MV-4-11 (cell line): Measurements from ENCODE around the gene SPATC1L.
"Not testable (repeated sequence)": the region's sequence is repeated elsewhere in the genome, so short reads cannot be mapped to it uniquely, and the experiment has no call there.

Source experiments
- DNase-seq: peaks from one replicate; lab custom pipeline; 2025; lab: John Stamatoyannopoulos, UW

The SPATC1L gene

DNA sequence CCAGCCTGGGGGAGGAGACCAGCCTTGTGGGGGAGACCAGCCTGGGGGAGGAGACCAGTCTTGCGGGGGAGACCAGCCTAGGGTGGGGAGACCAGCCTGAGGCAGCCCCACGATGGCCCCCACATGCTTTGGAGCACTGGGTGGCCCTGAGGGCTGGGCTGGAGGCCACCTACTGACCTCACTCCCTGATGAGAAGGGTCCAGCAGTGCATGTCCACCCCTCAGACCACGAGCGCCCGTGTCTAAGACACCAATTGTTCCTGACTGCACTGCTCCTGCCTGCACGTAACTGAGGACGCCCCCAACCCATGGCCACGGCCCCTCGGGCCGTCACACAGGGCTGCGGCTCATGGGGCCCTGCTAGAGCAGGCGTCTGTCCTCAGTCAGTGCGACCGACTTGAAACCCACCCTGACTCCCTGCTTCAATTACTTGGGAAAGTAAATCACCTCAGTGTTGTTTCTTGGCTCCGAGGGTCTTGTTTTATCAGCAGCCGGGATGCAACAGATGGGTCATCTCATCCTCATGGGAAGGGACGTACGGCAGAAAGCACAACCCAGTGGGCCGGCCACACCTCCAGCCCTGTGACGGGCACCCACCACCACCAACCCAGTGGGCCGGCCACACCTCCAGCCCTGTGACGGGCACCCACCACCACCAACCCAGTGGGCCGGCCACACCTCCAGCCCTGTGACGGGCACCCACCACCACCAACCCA, at the start of gene SPATC1L:
TSS of gene SPATC1L (minus strand) at position 550 of the 715 bp plus-strand sequence. CDS start 1,643 bp downstream, outside the sequence.
- DNase-seq = no peak

- no peak for DNase-seq
These were observed 45.6 kb upstream of the SPATC1L start for GRCh38 chr21:46229923-46230260.

DNA sequence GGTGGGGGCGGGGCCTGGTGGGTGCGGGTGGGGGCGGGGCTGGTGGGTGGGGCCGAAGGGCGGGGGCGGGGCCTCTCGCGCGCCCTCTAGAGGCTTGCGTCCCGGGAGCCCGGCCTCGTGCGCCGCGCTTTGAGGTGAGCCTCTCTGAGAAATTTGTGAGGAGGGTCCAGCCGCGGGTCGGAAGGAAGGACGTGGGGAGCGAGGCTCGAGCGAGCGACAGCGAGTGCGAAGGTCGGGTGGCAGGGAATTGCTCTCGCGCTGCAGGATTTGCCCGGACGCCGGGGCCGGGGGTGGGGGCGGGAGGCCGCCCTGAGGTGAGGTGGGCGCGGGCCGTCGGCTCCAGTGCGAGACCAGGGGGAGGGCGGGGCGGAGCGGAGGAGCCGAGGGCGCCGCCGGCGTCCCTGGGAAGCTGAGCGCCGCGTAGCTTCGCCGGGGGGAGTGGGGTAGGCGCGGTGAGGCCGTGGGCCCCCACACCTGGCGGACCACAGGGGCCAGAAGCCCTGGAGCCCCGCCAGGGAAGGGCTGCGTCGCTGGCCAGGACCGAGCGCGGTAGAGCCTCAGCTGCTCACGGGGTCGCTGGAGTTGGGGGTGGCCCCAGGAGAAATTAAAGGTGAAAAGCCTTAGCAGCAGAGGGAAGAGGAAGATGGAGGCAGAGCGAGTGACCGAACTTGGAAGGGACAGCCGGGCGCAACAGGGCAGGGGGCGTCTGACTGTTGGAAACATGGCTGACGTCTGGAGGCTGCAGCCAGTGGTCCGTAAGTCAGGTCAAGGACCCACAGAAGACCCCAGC, 45.1 kb upstream of the SPATC1L start:
- no peak for DNase-seq

GRCh38 chr21:46228345-46229051, 44.2 kb upstream of the SPATC1L start, which contains the start of gene LSS:
LSS (minus strand) TSS chr21:46228774; CDS start chr21:46228745, 29 bp downstream.
- DNase-seq = peak; percentile 95

DNA sequence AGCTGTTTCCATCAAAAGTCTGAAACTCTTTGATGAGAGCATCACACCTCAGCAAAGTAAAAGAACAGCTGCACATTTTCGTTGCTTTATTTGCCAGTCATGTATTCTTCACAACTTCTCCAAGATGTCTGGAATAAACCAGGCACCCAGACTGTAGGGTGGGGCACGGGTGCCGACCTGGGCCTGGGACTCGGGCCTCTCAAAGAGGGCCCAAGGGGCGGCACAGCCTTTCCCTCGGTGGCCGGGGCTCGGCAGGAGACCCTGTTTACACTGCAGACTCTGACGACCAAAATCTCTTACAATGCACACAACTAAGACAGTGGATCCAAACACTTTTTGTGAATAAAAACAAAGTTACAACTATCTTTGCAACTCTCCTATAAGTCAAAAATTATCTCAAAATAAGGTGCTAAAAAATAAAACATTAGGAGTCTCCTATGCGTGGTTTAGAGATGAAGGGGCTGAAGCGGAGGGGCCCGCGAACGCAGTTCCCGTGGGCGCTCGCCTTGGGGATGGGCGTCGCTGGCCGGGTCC, 43.6 kb upstream of the SPATC1L start:
- no peak for DNase-seq

GRCh38 chr21:46226920-46227599, 42.8 kb upstream of the SPATC1L start:
- DNase-seq = no peak

DNA sequence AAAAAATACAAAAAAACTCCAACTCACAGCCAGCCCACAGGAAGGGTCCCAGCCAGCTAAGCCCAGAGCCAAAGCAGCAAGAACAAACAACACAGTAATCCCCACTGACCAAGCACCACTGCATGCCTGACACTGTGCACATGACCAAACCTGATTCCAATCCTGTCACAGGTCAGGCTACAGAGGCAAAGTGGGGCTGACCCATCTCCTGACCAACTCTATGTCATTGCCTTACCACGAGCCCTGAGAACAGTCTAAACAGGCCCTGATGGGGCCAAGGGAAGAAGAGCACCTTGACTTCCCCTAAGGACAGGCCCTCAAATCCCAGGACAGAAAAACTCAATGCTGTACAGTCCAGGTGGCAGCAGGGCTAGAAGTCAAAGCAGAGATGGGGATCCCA, 41.9 kb upstream of the SPATC1L start:
- DNase-seq = no peak

DNA sequence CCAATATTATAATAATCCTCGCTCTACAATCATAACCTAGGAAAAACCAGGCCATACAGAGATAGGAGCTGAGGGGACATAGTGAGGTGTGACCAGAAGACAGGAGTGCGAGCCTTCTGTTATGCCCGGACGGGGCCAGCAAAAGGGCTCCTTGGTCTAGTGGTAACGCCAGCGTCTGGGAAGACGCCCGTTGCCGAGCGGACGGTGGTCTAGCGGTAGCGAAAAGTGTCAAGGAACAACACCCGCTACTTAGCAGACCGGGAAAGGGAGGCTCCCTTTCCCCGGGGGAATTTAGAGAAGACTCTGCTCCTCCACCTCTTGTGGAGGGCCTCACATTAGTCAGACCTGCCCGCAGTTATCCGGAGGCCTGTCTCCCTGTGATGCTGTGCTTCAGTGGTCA, 39.4 kb upstream of the SPATC1L start:
- DNase-seq = not testable (repeated sequence)

- no peak for DNase-seq
These were observed 39.0 kb upstream of the SPATC1L start for GRCh38 chr21:46223217-46223616.

DNA sequence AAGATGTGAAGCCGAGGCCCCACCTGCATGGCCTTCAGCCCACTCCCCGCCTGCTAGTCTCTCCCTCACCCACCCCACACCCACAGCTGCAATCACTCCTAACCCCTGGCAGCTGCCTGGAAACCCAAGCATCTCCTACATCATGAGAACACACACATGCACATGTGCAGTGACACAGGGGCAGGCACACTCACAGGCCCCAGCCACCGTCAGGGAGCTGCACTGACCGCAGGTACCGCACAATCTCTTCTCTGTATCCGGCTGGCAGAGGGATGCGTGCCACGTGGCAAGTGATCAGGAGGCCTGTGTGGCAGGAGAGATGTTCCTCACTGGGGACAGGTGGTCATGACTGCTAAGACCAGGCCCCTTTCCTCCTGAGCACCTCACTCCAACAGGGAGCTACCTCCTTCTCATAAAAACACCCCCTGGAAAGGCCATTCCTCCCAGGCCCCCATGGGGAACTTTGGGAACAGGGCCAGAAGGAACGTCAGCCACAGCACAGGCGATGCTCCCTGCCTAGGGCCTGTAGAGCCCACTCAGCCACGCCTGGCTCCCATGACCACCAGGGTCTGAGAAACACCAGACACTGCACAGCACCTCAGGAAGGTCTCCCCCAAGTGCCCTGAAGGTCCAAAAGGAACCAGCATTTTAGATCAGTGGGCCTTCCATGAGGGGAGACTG, 38.3 kb upstream of the SPATC1L start:
- DNase-seq = no peak

DNA sequence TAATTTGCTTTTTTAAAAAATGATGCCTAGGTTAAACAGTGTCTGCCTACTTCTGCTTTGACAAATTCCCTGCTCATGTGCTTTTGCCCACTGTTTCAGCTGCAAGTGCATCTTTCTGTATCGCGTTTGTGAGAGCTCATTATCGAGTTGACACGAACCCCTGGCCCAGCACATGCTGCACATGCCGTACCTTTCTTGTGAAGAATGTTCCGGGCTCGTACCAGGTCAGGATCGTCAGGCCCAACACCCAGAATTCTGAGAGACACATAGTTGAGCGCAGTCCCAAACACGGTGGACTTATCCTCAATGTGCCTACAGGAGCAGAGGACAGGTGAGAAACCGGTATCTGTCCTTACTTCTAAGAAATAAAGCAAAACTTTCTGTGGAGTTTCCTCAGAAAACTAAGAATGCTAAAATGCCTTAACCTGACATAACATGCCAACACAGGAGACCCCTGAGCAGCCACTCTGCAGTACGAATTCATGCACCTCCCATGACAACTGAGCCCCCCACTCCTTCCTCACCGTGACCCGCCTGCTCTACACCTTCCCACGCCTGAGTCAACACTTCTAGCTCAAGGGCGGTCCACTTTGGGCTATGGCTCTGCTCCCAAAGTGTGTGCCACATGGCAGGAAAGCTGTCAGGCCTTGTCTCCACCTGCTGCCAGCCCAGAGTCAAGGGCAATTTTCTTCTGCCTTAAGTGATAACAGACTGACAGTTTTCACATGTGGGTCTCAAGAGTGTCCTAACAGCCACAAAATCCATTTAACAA, 37.6 kb upstream of the SPATC1L start:
- no peak for DNase-seq

GRCh38 chr21:46220847-46221246, 36.6 kb upstream of the SPATC1L start:
- no peak for DNase-seq

GRCh38 chr21:46220275-46220810, 36.1 kb upstream of the SPATC1L start:
- no peak for DNase-seq

DNA sequence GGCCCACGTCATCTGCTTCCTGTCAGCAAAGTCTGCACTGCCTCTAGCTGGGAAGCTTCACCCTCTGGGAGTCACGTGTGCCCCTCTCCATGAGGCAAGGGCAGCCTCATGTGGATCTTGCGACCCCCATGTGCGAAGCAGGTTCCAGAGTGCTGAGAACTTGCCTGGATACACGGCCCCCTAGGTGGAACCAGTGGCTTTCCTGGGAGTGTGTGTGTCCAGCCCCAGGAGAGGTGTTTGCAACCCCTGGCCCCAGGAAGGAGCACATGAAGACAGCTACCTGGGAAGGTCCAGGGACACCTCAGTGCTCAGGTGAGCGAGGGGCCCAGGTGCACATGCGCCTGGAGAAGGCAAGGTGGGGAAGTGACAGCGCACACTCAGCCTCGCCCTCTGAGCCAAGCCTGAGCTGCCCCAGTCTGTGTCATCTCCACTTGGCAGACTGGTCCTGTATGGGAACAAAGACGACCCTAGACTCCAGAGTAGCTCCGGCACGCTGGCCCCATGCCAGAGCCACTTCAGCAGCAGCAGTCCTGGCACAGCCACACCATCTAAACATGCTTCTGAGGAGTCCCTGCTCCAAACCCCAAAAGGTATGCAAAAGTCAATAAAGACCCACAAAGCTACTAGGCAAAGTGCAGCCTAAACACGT, 35.5 kb upstream of the SPATC1L start:
- no peak for DNase-seq

GRCh38 chr21:46218906-46219590, 34.8 kb upstream of the SPATC1L start:
- DNase-seq = no peak

DNA sequence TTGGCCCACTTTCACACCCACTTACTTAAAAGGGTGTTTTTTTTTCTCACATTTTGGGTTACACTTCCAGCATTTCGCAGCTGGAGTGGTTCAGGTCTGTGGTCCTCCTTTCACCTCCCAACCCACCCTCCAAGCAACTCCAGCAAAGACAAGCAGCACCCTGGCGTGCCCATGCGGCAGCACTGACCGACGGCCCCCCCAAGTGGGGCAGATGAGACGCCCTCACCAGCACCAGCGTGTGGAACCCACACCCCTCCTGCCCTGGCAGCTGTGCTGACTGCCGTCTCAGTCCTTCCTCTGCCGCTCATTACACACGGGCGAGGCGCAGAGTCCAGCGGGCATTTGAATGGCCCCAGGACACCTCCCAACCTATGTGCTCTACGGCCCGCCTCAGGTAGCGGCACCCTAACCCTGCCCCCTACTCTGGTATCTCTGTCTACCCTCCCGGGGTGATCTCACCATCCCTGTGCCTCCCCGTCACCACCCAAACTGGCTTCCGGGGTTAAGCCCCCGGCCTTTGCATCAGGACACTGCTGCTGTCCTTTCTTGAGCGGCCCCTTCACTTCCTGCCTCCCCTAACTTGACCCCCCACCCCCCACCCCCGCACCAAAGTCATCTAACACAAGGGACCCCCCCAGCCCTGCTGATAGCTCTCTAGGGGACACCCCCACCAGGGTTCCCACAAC, 33.4 kb upstream of the SPATC1L start:
- DNase-seq = no peak

DNA sequence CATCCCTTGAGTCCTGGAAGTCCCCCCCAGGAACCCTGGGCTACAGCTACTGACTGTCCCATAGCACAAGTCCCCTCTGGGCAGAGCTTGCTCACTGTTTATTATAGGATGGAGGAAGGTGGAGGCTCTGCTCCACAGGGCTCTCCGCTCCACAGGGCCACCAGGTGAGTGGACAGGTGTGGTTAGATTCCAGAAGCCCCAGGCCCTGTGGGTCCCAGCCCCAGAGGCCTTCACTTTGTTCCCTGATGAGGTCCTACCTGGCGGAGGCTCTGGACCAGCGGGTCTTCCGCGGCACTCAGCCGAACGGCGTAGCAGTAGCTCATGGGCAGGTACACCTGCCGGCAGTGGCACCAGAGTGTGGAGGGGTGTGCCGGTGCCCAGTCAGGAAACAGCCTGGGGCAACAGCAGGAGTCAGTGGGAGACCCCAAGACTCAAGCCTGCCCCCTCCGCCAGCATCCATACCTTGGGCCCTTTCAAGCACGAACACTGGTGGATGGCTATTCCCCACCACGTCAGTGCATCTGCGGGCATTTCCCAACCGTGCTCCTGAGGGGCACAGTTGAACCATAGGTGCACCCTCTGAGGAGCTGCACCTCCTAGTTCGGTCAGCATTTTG, 32.0 kb upstream of the SPATC1L start:
- DNase-seq = no peak
